ELR (cell line): ENCODE data around the gene C22orf15.
"Not testable (repeated sequence)": the region's sequence is repeated elsewhere in the genome, so short reads cannot be mapped to it uniquely, and the experiment has no call there.

ENCODE experiments used
- DNase-seq: peaks from one replicate; pipeline ENCODE4 v3.0.0-alpha.2; 2015; ENCODE audit warnings: low read depth

Gene C22orf15

GRCh38 chr22:23762842-23763578, at the start of gene C22orf15:
Gene C22orf15, plus strand, starts transcription at chr22:23762990. Its CDS starts 317 bp downstream, at chr22:23763307.
- peak; percentile 68 for DNase-seq

- DNase-seq, result no peak
Measured at GRCh38 chr22:23713696-23714595, 48.8 kb upstream of the C22orf15 start.

GRCh38 chr22:23714596-23715578, 47.9 kb upstream of the C22orf15 start:
- no peak for DNase-seq

- no peak for DNase-seq
Measured at GRCh38 chr22:23715806-23716375, 46.9 kb upstream of the C22orf15 start.

- peak; percentile 89 for DNase-seq
Measured at GRCh38 chr22:23716811-23717801, 45.7 kb upstream of the C22orf15 start.

GRCh38 chr22:23718371-23719165, 44.2 kb upstream of the C22orf15 start:
- DNase-seq, result no peak

GRCh38 chr22:23720855-23721254, 41.9 kb upstream of the C22orf15 start:
- no peak for DNase-seq

GRCh38 chr22:23722160-23722559, 40.6 kb upstream of the C22orf15 start:
- DNase-seq, result no peak

GRCh38 chr22:23722724-23723123, 40.1 kb upstream of the C22orf15 start:
- DNase-seq, result no peak

GRCh38 chr22:23728108-23728507, 34.7 kb upstream of the C22orf15 start:
- DNase-seq, result not testable (repeated sequence)

- DNase-seq, result no peak
Measured at GRCh38 chr22:23737696-23738095, 25.1 kb upstream of the C22orf15 start.

GRCh38 chr22:23742505-23743264, 20.1 kb upstream of the C22orf15 start:
- peak; percentile 63 for DNase-seq

GRCh38 chr22:23743303-23743705, 19.5 kb upstream of the C22orf15 start:
- no peak for DNase-seq

GRCh38 chr22:23744001-23744400, 18.8 kb upstream of the C22orf15 start:
- DNase-seq, result no peak

- no peak for DNase-seq
Measured at GRCh38 chr22:23744485-23744884, 18.3 kb upstream of the C22orf15 start.

GRCh38 chr22:23745791-23746190, 17.0 kb upstream of the C22orf15 start:
- no peak for DNase-seq

GRCh38 chr22:23749841-23750301, 12.9 kb upstream of the C22orf15 start:
- DNase-seq, result no peak

- no peak for DNase-seq
Measured at GRCh38 chr22:23750367-23750713, 12.4 kb upstream of the C22orf15 start.
